Skeletal muscle satellite cell (primary cell): ENCODE measurements around the gene BICDL1.
"Not testable (repeated sequence)": the region's sequence is repeated elsewhere in the genome, so short reads cannot be mapped to it uniquely, and the experiment has no call there.

Experiments
- H3K27me3 ChIP-seq: 2 replicates; pipeline ENCODE4 v1.7.0; 2013; ENCODE audit warnings: low read length; ENCODE audit not compliant: control insufficient read depth, insufficient read depth
- H3K36me3 ChIP-seq: 2 replicates; pipeline ENCODE4 v1.7.0; 2013; ENCODE audit warnings: mild to moderate bottlenecking, control low read depth, low read length; ENCODE audit not compliant: insufficient read depth
- H3K4me1 ChIP-seq: 2 replicates; pipeline ENCODE4 v1.7.0; 2013; ENCODE audit warnings: low read length; ENCODE audit not compliant: control insufficient read depth, insufficient read depth
- H3K4me2 ChIP-seq: 2 replicates; pipeline ENCODE4 v1.7.0; 2013; ENCODE audit warnings: mild to moderate bottlenecking, low read length
- H3K4me3 ChIP-seq: 2 replicates; pipeline ENCODE4 v1.7.0; 2013; ENCODE audit warnings: low read length
- H3K9ac ChIP-seq: 2 replicates; pipeline ENCODE4 v1.7.0; 2013; ENCODE audit warnings: mild to moderate bottlenecking, low read depth, low read length, moderate library complexity
- H3K9me3 ChIP-seq: replicated peaks from 2 replicates; pipeline ENCODE4 v1.7.0; 2013; ENCODE audit warnings: mild to moderate bottlenecking, control low read depth, low read length

The BICDL1 gene

DNA sequence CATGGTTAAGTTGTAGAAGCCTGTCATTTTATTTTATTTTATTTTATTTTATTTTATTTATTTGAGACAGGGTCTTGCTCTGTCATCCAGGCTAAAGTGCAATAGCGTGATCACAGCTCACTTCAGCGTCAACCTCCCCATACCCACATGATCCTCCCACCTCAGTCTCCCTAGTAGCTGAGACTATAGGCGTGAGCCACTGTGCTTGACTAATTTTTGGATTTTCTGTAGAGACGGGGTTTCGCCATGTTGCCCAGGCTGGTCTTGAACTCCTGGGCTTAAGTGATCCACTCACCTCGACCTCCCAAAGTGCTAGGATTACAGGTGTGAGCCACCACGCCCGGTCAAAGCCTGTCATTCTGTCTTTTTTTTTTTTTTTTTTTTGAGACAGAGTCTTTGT lies 8.3 kb upstream of the BICDL1 start:
- not testable (repeated sequence) for H3K9ac ChIP-seq, H3K36me3 ChIP-seq, H3K4me3 ChIP-seq, H3K4me2 ChIP-seq, H3K4me1 ChIP-seq, H3K9me3 ChIP-seq
- peaks cover 38% of the 10 kb centered on the region for H3K27me3 ChIP-seq

DNA sequence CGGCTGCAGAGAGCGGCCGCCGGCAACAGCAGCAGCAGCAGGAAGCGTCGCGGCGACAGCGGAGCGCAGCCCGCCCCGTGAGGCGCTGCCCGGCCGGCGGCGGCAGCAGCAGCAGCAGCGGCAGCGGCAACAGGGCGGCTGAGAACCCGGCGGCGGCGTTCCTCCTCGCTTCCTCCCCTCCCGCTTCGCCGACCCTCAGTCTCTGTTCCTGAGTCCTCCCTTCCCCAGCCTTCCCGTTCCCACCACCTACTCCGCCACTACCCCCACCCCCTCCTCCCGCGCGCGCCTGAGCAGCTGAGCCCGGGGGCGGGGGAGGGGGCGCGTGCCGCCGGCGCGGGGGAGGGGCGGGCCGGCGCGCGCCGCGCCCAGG lies 310 bp downstream of the BICDL1 start:
- Histone ChIP-seq H3K36me3 (no peaks in the 10 kb centered on the region), H3K4me1 (peaks cover 4% of the 10 kb centered on the region), H3K9ac (no peak overlapping the region), H3K27me3 (peaks cover 65% of the 10 kb centered on the region), H3K4me3 (peak overlapping the region; percentile 72), H3K9me3 (no peaks in the 10 kb centered on the region), H3K4me2 (peak overlapping the region; percentile 92)

DNA sequence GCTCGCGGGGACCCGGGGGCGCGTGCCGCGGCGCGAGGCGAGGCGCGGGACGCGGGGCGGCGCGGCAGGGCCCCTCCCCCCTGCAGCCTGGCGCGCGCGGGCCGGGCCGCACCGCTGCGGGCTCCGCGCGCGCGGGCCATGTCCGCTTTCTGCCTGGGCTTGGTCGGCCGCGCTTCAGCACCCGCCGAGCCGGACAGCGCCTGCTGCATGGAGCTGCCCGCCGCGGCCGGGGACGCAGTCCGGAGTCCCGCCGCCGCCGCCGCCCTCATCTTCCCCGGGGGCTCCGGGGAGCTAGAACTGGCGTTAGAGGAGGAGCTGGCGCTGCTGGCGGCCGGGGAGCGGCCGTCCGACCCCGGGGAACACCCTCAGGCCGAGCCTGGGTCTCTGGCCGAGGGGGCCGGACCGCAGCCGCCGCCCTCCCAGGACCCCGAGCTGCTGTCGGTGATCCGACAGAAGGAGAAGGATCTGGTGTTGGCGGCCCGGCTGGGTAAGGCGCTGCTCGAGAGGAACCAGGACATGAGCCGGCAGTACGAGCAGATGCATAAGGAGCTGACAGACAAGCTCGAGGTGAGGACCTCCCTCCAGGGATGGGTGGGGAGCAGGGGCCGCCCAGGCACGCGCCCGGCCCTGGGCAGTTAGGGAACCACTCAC lies 820 bp downstream of the BICDL1 start:
- Histone ChIP-seq H3K36me3 (no peaks in the 10 kb centered on the region), H3K4me1 (peaks cover 4% of the 10 kb centered on the region), H3K9ac (no peak overlapping the region), H3K4me2 (peak overlapping the region; percentile 66), H3K9me3 (no peaks in the 10 kb centered on the region), H3K4me3 (peak overlapping the region; percentile 16), H3K27me3 (peaks cover 60% of the 10 kb centered on the region)

DNA sequence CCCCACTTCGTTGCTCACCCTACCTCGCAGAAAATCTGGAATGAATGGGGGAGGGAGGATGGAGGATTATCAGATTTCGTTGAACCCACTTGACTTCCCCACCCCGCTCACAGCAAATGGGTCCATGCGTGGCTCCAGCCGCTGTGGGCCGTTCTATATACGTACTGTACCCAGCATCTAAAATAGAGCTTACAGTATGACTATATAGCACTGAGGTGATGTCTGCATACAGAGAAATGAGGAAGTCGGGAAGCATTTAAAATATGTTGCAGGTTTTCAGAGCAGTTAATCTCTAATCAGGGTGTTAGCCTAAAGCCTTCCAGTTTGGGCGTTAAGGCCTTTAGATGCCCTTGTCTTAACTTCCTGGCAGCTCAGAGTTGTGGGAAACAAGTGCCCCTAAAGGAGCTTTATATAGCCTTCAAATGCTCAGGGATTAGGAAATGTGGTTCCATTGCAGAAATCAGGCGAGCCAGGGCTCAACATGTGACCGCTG lies 1.4 kb downstream of the BICDL1 start:
- Histone ChIP-seq H3K9me3 (no peaks in the 10 kb centered on the region), H3K27me3 (peaks cover 62% of the 10 kb centered on the region), H3K36me3 (no peaks in the 10 kb centered on the region), H3K4me3 (no peak overlapping the region), H3K9ac (no peak overlapping the region), H3K4me2 (no peak overlapping the region), H3K4me1 (peaks cover 4% of the 10 kb centered on the region)

DNA sequence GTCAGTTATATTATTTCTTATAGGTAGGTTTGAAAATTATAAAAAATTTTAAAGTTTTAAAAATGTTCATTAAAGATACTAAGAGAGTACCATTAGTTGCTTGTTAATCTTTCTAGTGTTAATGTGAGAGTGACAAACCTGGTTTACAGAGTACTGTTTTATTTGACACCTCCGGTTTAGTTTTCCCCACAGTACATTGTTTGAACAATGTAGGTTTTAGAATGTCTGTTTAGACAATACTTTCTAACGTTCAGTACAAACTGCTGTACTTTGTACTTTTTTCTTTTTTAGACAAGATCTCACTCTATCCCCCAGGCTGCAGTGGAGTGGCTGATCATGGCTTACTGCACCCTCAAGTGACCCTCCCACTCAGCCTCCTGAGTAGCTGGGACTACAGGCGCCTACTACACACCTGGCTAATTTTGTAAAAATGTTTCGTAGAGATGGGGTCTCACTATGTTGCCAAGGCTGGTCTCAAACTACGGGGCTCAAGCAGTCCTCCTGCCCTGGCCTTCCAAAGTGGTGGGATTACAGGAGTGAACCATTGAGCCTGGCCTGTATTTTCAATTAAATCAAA lies 3.2 kb downstream of the BICDL1 start:
- peaks cover 54% of the 10 kb centered on the region for H3K27me3 ChIP-seq
- no peak overlapping the region for H3K4me2 ChIP-seq
- H3K4me1 ChIP-seq: peaks cover 4% of the 10 kb centered on the region
- H3K9ac ChIP-seq: no peak overlapping the region
- H3K9me3 ChIP-seq: no peaks in the 10 kb centered on the region
- H3K36me3 ChIP-seq: no peaks in the 10 kb centered on the region
- H3K4me3 ChIP-seq: no peak overlapping the region

DNA sequence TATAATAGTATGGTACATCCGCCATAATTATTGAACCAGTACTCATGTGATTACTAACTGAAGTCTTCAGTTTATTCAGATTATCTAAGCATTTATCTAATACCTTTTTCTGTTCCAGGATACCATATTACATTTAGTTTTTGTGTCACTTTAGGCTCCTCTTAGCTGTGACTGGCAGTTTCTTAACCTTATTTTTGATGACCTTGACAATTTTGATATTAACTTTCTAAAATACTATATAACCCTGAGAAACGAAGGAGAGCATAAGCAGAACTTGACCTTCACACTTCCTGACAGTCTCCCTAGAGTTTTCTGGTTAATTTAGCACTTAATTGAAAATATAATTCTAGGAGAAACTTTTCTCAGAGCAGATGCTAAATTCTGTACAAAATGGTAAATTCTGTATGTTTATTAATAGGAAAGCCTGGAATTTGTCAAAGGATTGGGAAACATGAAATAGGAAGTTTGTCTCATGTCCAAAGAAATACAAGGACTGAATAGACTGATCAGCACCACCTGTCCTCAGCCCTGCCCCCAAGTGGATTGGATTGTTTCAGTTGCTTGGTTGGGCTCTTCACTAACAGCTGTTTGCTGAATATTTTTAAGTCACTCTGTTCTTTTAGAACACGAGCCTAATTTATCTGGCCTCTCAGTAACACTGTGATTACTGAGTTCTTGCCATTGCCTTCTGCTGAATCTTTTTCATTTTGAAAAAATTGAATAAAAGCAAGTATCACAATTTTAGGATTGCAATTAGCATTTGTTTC lies 6.0 kb downstream of the BICDL1 start:
- H3K36me3 ChIP-seq: no peaks in the 10 kb centered on the region
- H3K4me3 ChIP-seq: no peak overlapping the region
- no peak overlapping the region for H3K4me2 ChIP-seq

DNA sequence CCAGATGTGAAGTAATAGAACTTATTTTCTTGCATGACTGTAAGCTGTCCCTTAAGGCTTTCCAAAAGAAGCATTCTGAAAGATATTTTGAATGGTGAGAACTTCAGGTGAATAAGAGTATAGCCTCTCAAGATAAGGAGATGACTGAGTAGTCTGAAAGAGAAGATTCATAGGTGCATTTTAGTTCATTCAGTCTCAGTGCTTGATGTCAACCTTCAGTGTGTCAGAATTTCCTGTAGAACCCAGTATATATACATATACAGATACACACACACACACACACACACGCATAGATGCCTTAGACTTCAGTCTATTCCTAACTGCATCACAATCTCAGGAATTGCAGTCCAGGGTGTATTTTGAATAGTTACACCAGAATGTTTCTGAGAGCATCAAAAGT lies 7.4 kb downstream of the BICDL1 start:
- H3K27me3 ChIP-seq: peaks cover 59% of the 10 kb centered on the region

More for the DNA sequence above, 6.0 kb downstream of the BICDL1 start:
- H3K9ac ChIP-seq: no peak overlapping the region
- H3K4me1 ChIP-seq: no peaks in the 10 kb centered on the region
- no peaks in the 10 kb centered on the region for H3K9me3 ChIP-seq
- H3K27me3 ChIP-seq: peaks cover 63% of the 10 kb centered on the region

DNA sequence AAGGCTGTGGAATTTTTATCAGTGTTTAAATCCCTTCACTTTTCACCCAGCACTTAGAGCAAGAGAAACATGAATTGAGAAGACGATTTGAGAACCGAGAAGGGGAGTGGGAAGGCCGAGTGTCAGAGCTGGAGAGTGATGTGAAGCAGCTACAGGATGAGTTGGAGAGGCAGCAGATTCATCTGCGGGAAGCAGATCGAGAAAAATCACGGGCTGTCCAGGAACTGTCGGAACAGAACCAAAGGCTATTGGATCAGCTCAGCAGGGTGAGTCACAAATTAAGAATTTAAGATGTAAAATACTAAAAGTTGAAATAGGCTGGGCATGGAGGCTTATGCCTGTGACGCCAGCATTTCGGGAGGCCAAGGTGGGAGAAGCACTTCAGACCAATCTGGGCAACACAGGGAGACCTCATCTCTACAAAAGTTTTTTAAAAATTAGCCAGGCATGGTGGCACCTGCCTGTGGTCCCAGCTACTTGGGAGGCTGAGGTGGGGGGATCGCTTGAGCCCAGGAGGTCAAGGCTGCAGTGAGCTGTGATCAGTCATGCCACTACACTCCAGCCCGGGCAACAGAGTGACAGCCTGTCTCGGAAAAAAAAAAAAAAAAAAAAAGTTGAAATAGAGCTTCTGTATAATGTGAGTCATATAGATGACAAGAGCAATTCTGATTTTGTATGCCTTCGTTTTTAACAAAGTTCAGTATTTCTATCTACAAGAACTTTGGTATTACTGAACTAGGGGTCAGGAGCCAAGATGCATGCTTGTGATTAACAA lies 9.6 kb downstream of the BICDL1 start:
- no peaks in the 10 kb centered on the region for H3K4me1 ChIP-seq
- no peak overlapping the region for H3K4me2 ChIP-seq
- no peak overlapping the region for H3K9ac ChIP-seq
- H3K4me3 ChIP-seq: no peak overlapping the region
- no peaks in the 10 kb centered on the region for H3K36me3 ChIP-seq
- peaks cover 49% of the 10 kb centered on the region for H3K27me3 ChIP-seq
- no peaks in the 10 kb centered on the region for H3K9me3 ChIP-seq

More for the DNA sequence above, 7.4 kb downstream of the BICDL1 start:
- Histone ChIP-seq H3K4me3 (no peak overlapping the region), H3K9me3 (no peaks in the 10 kb centered on the region), H3K9ac (no peak overlapping the region), H3K36me3 (no peaks in the 10 kb centered on the region), H3K4me2 (no peak overlapping the region), H3K4me1 (no peaks in the 10 kb centered on the region)

DNA sequence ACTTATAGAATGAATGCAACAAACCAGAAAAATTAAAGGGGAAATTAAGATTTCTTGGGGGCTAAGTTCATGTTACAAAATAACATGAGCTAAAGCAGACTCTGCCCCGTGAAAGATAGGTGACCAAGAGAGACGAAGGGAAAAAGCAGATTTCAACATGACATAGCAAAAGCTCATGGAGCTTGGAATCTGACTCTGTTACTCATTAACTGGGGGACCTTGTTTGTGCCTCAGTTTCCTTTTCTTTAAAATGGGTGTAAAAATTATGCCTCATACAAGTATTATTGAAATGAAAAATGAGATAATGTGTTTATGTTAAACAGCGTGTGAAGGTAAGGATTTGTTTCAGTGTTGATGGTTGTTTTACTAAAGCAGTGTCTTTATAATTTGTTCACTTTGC lies 11.5 kb downstream of the BICDL1 start:
- H3K4me1 ChIP-seq: no peaks in the 10 kb centered on the region
- H3K36me3 ChIP-seq: no peaks in the 10 kb centered on the region
- H3K9ac ChIP-seq: no peak overlapping the region
- no peak overlapping the region for H3K4me2 ChIP-seq
- H3K27me3 ChIP-seq: peaks cover 51% of the 10 kb centered on the region
- no peaks in the 10 kb centered on the region for H3K9me3 ChIP-seq
- no peak overlapping the region for H3K4me3 ChIP-seq

DNA sequence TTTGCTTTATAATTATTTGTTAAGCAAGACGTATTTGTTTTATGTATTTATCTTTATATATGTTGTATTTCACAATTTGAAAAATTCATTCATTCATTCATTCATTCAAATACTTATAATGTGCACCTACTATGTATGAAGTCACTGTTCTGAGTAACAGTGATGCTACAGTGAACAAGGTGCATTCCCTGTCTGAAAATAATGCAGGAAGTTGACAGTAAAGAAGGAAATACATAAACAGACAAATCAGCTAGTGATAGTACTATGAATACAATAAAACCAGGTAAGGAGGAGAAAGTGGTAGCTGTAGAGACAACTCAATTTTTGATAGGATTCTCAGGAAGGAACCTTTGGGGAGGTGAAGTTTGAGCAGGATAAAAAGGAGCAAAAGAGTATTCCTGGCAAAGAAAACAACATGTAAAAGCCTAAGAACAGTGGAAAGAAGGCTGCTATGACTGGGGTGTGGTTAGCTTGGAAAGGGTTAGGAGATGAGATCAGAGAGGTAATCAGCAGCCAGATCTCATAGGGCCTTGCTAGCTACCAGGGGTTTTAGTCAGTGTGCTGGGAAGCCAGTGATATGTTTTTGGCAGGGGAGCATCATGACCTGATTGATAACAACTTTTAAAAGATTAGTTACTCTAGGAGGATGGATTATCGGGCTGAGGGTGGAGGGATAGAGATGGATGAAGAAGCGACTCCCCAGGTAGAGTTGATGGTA lies 17.4 kb downstream of the BICDL1 start:
- no peak overlapping the region for H3K9ac ChIP-seq
- no peak overlapping the region for H3K4me2 ChIP-seq
- peaks cover 39% of the 10 kb centered on the region for H3K27me3 ChIP-seq
- no peaks in the 10 kb centered on the region for H3K36me3 ChIP-seq
- H3K9me3 ChIP-seq: no peaks in the 10 kb centered on the region
- H3K4me3 ChIP-seq: no peak overlapping the region
- no peaks in the 10 kb centered on the region for H3K4me1 ChIP-seq

DNA sequence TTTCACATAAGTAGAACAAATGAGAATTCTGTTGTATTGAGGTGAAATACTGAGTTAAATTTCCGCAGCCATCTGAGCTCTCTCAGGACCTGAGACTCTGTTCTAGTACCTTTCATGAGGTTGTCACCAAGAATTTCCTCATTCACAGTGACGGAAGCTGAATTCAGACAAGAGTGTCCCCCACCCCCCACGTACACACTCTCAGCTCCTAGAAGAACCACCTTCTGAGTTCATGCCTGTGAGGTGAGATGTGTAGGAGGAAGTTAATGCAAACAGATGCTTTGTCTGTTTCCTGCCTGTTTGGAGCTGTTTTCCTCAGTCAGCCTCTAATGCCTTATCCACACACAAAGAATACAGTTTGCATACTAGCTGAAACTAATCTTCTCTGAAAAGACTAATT lies 18.2 kb downstream of the BICDL1 start:
- Histone ChIP-seq H3K4me2 (no peak overlapping the region), H3K4me3 (no peak overlapping the region), H3K27me3 (peaks cover 41% of the 10 kb centered on the region), H3K36me3 (no peaks in the 10 kb centered on the region), H3K9ac (no peak overlapping the region), H3K9me3 (no peaks in the 10 kb centered on the region), H3K4me1 (no peaks in the 10 kb centered on the region)
